ENCODE measurements around the gene SPRY4.
"Not testable (repeated sequence)": the region's sequence is repeated elsewhere in the genome, so short reads cannot be mapped to it uniquely, and the experiment has no call there.

Gene SPRY4

GRCh38 chr5:142301540-142301939, 23.3 kb downstream of the SPRY4 start:
- Histone ChIP-seq H3K4me3 (ENCODE audit: low read depth, low read length) (no peak overlapping the region), H3K36me3 (replicated peaks) (no peaks in the 10 kb centered on the region), H3K27me3 (replicated peaks) (no peaks in the 10 kb centered on the region), H3K27ac (no peak overlapping the region)
- TF ChIP-seq, protein P1, sequence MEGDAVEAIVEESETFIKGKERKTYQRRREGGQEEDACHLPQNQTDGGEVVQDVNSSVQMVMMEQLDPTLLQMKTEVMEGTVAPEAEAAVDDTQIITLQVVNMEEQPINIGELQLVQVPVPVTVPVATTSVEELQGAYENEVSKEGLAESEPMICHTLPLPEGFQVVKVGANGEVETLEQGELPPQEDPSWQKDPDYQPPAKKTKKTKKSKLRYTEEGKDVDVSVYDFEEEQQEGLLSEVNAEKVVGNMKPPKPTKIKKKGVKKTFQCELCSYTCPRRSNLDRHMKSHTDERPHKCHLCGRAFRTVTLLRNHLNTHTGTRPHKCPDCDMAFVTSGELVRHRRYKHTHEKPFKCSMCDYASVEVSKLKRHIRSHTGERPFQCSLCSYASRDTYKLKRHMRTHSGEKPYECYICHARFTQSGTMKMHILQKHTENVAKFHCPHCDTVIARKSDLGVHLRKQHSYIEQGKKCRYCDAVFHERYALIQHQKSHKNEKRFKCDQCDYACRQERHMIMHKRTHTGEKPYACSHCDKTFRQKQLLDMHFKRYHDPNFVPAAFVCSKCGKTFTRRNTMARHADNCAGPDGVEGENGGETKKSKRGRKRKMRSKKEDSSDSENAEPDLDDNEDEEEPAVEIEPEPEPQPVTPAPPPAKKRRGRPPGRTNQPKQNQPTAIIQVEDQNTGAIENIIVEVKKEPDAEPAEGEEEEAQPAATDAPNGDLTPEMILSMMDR (IDR thresholded peaks at IDR 0.05; ENCODE audit: low read depth, low read length, missing control alignments) = no peak
- no peak for DNase-seq
- in situ Hi-C loops (cut with HindIII; ENCODE audit: low pct_ligation_motif_present, low sequenced_read_pairs) = loop anchor here (25.0 kb wide), 1 partner anchor 236 kb away; no protein-coding TSS in a partner anchor

GRCh38 chr5:142300677-142301076, 24.1 kb downstream of the SPRY4 start:
- Histone ChIP-seq H3K36me3 (replicated peaks) (no peaks in the 10 kb centered on the region), H3K27ac (no peak overlapping the region), H3K27me3 (replicated peaks) (no peaks in the 10 kb centered on the region), H3K4me3 (ENCODE audit: low read depth, low read length) (no peak overlapping the region)
- in situ Hi-C loops (cut with HindIII; ENCODE audit: low pct_ligation_motif_present, low sequenced_read_pairs) = loop anchor here (25.0 kb wide), 1 partner anchor 237 kb away; no protein-coding TSS in a partner anchor
- DNase-seq = no peak
- TF ChIP-seq, protein P1 (IDR thresholded peaks at IDR 0.05; ENCODE audit: low read depth, low read length, missing control alignments) = no peak

- in situ Hi-C loops (cut with HindIII; ENCODE audit: low pct_ligation_motif_present, low sequenced_read_pairs) = no loop called here
- H3K27ac ChIP-seq = no peak overlapping the region
- no peak overlapping the region for H3K4me3 ChIP-seq (ENCODE audit: low read depth, low read length)
- H3K36me3 ChIP-seq (replicated peaks) = no peaks in the 10 kb centered on the region
- DNase-seq = no peak
- no peaks in the 10 kb centered on the region for H3K27me3 ChIP-seq (replicated peaks)
- TF ChIP-seq, protein P1 (IDR thresholded peaks at IDR 0.05; ENCODE audit: low read depth, low read length, missing control alignments) = no peak
These were observed 26.0 kb downstream of the SPRY4 start for GRCh38 chr5:142298789-142299188.

DNA sequence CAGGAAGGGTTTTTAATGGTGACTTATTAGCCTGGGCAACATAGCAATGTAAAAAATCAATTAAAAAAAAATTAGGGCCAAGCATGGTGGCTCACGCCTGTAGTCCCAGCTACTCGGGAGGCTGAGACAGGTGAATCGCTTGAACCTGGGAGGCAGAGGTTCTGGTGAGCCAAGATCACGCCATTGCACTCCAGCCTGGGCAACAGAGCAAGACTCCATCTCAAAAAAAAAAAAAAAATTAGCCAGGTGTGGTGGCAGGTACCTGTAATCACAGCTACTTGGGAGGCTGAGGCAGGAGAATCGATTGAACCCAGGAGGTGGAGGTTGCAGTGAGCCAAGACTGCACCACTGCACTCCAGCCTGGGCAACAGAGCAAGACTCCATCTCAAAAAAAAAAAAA, 27.0 kb downstream of the SPRY4 start:
- DNase-seq; H3K4me3 ChIP-seq (ENCODE audit: low read depth, low read length); H3K27me3 ChIP-seq (replicated peaks); H3K36me3 ChIP-seq (replicated peaks); in situ Hi-C loops (cut with HindIII; ENCODE audit: low pct_ligation_motif_present, low sequenced_read_pairs); H3K27ac ChIP-seq: not testable (repeated sequence)

DNA sequence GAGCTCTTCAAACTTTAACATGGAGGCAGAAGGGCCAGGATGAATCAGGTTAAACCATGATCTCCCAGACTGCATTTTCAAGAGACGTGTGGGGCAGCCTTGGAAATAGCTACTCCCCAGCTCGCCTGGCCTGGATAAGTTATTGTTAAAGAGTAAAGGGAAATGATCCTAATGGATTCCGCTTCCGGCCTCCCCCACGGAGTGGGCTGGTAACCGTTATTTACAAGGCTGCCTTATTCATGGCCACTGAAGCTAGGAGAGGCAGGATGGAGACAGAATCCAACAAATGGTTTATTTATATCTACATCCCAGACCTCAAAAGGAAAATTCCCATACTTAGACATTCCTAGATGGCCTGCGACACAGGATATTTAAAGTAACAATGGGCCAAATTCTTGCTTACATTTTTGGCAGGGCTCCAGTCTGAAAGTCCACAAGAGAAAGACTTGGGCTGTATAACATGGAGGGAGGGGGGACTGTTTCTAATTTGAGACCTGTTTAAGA, 27.9 kb downstream of the SPRY4 start:
- DNase-seq = peak; percentile 71
- Histone ChIP-seq H3K36me3 (replicated peaks) (no peaks in the 10 kb centered on the region), H3K4me3 (ENCODE audit: low read depth, low read length) (no peak overlapping the region), H3K27me3 (replicated peaks) (no peaks in the 10 kb centered on the region), H3K27ac (peak overlapping the region; percentile 46)
- TF ChIP-seq, protein P1 (IDR thresholded peaks at IDR 0.05; ENCODE audit: low read depth, low read length, missing control alignments) = no peak
- in situ Hi-C loops (cut with HindIII; ENCODE audit: low pct_ligation_motif_present, low sequenced_read_pairs) = no loop called here

- H3K27ac ChIP-seq = peak overlapping the region; percentile 46
- TF ChIP-seq, protein P1 (IDR thresholded peaks at IDR 0.05; ENCODE audit: low read depth, low read length, missing control alignments) = no peak
- in situ Hi-C loops (cut with HindIII; ENCODE audit: low pct_ligation_motif_present, low sequenced_read_pairs) = no loop called here
- no peaks in the 10 kb centered on the region for H3K27me3 ChIP-seq (replicated peaks)
- H3K36me3 ChIP-seq (replicated peaks) = no peaks in the 10 kb centered on the region
- no peak for DNase-seq
- no peak overlapping the region for H3K4me3 ChIP-seq (ENCODE audit: low read depth, low read length)
These were observed 28.6 kb downstream of the SPRY4 start for GRCh38 chr5:142295960-142296860.

Measured in brain microvascular endothelial cell (primary cell).